ENCODE measurements around the gene TTC21A.

Gene TTC21A

DNA sequence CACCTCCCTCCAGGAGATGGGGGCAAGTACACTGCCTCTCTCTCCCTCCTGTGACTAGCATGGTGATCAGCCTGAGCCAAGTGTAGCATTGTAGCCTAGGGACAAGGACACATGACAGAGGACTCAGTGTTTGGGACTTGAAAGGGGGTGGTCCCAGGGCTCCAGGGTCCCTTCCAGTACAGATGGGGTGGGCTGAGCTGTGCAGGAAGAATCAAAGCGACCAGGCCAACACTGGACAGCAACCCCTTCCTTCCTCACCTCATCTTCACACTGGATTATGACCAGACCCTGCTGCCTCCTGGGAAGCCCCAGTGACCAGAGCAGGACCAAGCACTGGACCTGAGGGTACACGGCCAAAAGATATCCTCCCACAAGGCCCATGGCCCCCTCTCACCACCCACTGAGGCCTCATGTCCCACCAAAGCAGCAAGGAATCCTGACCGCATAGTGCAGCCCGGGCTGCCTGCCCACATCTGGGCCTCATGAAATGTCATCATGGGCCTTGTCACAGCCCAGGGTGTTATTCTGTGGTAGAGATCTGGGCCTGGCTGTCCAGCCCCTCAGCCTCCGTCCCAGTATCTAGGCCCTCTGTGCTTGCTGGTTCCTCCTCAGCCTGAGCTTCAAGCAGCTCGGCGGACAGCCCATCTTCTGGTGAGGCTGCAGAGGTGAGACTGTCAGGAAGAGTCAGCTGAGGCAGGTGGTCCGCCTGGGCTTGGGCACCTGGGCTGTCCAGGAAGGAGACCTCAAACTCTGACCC lies 9.6 kb upstream of the TTC21A start:
- DNase-seq (ENCODE audit: low read depth), result no peak

DNA sequence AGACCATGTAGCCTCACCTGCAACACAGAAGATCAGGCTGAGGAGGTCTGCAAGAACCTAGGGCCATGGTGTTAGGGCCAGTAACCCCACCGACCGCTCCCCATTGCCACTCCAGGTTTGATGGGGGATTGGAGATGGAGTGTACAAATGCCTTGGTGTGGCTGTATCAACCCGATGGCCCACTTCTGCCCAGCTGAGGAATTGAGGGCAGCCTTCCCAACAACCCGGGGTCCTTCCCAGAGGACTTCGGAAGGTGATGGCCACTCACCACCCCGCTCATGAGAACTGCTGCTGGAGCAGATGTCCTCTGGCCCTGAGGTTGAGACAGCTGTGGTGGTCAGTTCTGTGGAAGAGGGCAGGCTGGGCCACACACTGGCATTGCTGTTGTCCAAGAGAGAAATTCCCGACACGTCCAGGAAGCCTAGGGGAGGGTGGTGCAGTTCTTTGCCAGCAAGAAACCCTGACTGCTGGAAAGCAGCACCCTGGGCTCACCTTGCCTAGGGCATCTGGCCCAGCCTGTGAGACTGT lies 8.9 kb upstream of the TTC21A start:
- DNase-seq (ENCODE audit: low read depth), result no peak

DNA sequence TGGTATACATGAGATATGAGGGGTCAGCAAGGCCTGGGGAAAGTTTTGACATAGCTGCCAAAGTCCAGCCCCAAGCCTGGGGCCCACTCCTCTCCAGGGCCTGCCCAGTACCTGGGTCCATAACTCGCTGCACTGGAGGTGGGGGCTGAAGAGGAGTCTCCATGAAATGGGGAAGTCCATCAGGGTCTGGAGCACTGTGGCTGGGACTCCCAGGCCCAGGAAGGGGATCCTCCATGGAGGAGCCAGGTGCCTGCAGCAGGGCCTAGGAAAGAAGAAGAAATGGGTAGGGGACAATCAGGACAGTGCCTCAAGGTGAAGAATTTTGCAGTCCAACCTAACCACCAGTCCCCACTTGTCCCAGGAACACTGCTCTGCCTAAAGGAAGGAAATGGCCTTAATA lies 8.2 kb upstream of the TTC21A start:
- DNase-seq (ENCODE audit: low read depth), result no peak

DNA sequence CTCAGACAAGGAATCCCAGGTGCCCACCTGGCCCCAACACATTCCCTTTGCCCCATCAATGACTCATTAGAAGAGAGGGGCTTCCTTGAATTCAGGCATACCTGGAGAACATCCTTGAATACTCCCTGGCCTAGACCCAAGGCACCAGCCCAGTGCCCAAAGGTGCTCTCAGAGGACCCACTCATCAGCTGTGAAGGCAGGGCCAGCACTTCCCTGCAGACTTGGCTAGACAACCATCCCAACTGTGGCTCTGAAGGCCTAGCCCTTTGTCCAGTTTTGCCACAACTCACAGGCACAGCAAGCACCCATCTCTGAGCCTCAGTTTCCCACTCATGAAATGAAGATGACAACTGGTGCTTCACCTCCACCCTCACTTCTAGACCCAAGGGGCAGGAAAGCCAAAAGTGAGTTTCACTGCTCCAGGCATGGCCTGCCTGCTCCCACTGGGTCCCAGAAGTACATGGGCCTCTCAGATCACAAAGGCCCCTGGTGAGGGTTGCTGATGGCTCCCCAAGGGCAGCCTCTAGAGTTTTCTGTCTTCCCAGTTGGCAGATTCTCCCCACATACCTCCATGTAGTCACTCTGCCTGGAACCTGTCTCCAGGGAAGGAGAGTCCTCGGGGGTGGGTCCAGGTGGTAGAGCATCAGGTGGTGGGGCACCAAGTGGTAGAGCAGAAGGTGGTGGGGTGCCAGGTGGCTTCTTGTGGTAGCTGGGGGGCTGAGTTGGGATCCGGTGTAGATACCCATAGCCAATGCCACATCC lies 7.6 kb upstream of the TTC21A start:
- DNase-seq (ENCODE audit: low read depth), result no peak

DNA sequence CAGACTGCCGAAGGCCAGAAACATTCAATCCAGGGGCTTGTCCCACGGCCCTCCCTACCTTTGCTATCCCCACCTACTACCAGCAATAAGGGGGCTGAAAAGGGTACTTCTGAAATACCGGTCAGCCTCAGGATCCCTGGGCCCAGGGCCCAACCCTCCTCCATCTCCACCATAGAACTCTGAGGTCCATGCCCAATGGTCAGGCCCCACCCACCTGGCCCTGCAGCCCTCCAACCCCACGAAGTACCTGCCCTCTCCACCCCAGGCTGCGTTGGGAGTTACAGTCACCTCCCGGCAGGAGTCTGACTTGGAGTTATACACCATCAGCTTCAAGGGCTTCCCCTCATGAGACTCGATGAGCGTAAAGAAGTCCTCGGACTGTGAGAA lies 7.0 kb upstream of the TTC21A start:
- DNase-seq (ENCODE audit: low read depth), result no peak

DNA sequence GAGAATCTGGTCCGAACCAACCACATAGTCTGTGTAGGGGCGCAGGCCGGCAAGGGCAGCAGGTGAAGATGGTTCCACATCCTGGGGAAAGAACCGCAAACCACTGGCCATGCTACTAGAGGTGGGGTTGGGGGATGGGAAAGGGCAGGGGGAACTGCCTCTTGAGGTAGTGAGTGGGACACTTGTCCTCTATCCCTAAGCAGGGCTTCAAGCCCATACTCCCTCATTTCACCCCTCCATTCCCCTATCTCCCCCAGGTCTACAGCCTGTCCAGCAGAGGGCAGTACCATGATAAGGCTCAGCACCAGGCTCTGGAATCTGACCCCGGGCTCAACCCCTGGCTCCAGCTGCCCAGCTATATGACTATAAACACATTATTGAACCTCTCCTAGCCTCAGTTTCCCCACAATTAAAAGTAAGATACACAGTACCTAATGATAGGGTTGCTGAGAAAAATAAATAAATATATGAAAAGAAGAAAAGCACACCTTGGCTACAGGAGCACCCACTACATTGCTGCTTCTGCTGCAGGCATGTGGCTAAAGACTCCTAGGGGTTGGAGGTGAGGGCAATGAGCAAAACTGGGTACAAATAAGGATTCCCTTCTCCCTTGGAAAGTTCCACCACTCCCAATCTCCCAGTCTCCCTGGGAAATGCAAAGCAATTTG lies 6.3 kb upstream of the TTC21A start:
- no peak for DNase-seq (ENCODE audit: low read depth)

DNA sequence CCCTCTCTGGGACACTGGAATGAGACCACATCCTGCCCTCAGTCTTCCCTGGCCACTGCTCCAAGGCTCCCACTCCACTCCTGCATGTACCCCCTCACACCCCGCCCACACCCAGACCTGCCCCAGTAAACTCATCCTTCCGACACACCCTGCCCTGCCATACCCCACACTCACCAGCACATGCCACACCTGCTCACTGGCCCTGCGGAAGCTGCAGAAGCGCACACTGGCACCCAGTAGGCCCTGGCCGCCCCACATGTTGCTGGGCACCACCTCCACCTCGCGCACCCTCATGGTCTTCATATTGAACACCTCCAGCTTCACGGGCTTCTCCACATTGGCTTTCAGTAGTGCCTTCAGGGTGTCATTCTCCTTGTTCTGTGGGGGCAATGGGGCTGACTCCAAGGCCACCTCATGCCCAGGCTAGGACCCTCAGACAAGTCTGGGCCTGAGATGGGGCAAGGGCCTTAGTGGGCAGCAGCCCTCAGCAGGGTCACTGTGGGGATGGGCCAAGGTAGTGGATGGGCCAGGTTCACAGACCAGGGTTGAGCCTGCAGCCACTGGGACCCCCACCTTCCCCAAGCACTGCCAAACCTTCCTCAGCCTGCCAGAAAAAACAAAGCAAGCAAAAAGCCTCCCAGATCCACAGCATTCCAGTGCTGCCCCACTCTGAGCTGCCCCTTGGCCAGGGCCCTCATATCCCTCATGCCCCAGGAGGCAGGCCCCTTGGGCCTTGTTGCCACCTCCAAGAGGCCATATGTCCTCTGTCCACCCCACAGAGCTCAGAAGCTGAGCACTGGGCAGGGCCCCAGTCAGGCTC lies 4.8 kb upstream of the TTC21A start:
- DNase-seq (ENCODE audit: low read depth), result no peak

DNA sequence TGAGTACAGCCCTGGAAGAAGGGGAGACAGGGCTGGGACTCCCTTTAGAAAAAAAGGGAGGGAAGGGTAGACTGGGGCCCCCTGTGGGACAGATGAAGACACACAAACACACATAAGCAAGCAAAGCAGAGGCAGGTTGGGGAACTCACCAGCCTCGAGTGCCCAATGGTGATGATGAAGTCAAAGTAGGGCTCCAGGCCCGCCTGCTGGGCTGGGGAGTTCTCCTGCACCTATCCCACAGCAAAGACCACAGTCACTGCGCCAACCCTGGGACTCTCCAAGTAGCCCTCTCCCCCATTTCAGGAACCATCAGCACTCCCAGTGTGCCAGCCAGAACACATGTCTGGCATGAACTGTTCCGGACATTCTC lies 4.2 kb upstream of the TTC21A start:
- no peak for DNase-seq (ENCODE audit: low read depth)

DNA sequence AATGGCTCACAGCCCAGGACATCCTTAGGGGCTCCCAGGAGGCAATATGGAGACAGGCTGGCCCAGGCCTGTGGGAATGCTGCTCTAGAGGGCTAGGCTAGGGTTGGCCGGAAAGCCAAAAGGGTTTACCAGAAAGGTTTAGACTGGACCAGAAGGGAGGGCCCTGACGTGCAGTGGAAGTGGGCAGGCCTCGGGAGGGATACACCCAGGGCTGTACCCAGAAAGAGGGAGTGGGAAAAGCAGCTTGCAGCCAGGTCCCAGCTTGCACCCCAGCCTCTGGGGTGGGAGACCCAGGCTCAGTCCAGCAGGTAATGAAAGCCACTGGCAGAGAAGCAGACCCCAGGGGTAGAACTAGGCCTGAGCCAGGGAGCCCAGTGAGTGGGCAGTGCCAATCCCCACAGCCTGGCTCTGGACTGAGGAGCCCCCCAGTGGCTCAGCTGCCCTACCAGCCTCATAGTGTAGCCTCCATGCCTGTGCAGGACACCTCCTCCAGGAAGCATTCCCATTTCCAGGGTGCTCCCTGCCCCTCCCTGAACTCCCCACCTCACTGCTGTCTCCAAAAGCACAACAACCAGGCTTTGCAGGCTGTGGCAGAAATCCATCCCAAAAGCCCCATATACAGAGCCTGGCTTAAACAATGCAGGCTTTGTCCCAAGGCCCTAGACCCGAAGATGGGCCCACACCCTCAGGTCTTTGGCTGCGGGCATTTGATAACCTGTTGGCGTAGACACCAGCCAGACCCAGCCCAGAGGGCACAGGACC lies 3.5 kb upstream of the TTC21A start:
- DNase-seq (ENCODE audit: low read depth), result no peak

DNA sequence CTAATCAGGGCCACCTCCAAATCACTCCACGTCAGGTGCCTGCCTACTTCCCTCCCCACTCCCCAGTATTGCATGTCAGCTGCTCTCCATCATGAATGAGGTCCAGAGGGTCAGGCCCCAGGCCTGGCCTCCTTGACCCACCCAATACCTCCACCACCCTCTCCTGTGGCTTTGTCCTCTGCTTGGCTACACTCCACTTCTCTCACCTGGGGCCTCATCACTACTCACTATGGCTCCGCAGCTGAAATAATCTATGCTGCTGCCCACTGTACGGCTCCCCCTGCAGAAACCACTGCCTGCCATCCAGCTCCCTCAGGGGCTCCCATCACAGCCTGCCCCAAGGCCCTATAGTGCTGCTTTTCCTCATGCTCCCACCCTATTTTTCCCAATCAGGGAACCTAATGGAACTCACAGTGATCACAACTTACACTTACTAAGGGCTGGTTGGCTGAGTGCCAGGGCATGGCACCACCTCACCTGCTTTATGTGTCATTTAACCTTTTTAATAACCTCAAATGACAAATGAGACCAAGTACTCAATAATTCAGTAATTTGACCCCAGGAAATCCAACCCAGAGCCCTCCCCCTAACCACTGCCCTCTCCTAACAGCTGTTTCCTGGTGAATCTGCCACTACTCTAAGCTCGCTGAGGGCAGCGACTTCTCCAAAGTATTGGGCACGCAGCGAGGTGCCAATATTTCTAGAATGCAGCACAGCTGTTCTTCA lies 2.4 kb upstream of the TTC21A start:
- no peak for DNase-seq (ENCODE audit: low read depth)

DNA sequence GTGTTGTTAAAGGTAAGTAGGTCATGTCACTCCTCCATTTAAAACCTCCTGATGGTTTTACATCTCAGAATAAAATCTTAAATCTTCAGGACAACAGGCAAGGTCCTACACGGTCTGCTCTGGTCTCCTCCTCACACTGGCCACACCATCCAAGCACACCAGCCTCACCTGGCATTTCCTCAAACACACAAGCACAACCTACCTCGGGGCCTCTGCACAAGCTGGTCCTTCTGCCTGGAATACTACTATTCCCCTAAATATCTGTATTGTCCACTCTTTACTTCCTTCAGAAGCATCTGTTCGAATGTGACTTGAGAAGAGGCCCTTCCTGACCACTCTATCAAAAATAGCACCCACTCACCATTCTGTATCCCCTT lies 1.8 kb upstream of the TTC21A start:
- DNase-seq (ENCODE audit: low read depth), result no peak

DNA sequence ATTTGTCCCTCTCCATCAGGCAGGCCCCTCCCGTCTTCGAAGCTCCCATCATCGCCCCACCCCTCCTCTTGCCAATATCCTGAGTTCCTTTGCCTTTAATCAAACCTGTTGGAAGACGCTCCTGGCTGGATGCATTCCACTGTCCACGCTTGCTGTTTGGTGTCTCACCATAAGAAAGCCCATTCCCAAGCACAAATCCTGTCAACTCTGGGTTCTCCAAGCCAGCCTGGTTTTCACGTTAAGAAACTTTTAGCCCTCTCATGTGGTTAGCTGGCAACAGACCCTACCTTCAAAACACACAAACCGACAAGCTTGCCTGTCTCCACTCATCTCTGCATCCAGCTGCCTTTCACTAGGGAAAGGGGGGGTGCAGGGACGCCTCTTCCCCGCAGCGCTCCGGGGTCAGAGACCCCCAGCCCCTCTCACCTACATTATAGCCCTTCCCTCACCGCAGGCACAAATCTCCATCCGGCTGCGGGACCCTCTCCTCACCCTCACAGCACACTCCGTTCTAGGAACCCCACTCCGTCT lies 1.1 kb upstream of the TTC21A start:
- no peak for DNase-seq (ENCODE audit: low read depth)

DNA sequence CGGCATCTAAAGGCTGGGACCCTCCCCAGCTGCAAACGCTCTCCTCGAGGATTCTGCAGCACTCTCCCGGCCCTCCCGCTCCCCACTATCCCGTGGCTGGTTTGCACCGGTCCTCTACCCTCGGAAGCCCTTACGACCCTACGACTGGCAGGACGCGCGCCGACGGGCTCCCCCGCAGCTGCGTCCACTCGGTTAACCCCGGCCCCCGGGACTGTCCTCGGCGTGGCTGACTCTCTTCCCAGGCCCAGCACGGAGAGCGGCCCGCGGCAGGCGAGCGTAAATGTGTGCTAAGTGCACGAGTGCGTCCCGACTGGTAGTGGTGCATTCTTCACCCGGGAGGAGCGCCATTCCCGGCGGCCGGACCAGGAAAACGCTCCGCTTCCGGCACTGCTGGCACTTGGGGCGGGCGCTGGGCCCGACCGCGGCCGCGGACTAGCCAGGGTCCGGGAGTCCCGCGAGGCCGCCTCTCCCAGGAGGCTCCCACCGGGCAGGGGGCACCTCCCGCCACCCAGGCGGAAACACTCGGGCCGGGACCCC lies 561 bp upstream of the TTC21A start:
- DNase-seq (ENCODE audit: low read depth), result peak; percentile 26

DNA sequence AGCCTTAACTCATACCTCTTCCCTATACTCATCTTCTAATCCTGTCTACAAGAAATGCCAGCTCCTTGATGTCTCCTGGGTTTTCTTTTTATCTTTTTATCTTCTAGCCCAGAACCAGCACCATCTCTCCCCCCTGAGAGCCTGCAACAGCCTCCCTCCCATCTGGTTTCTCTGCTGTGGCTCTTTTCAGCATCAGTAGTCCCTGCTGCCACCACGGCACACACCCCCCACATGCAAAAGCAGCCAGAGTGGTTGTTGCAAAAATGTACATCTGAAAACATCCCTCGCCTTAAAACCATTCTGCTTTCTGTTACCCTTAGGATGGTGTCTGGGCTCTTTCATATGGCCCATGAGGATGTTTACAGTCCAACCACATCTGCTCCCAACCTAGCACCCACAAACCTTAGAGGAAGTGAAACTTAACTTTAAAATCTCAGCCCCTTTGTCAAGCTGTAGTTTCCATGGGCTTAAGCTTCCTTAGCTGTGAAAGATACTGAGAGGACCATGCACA lies 775 bp downstream of the TTC21A start:
- DNase-seq (ENCODE audit: low read depth), result no peak

DNA sequence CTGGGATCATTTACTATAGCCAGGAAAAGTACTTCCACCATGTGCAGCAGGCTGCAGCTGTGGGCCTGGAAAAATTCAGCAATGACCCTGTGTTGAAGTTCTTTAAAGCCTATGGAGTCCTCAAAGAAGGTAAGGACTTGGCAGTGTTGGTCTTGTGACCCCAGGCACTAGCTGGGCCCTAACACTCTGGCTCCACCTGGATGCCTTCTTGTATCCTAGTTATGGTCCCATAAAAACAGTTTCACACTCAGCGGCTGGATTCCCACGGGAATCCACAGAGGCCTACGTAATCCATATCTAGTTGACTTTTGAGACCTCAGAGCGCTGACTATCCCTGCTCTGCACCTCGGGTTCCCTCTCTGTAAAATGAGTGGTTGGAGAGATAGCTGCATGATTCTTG lies 1.6 kb downstream of the TTC21A start:
- DNase-seq (ENCODE audit: low read depth), result no peak

DNA sequence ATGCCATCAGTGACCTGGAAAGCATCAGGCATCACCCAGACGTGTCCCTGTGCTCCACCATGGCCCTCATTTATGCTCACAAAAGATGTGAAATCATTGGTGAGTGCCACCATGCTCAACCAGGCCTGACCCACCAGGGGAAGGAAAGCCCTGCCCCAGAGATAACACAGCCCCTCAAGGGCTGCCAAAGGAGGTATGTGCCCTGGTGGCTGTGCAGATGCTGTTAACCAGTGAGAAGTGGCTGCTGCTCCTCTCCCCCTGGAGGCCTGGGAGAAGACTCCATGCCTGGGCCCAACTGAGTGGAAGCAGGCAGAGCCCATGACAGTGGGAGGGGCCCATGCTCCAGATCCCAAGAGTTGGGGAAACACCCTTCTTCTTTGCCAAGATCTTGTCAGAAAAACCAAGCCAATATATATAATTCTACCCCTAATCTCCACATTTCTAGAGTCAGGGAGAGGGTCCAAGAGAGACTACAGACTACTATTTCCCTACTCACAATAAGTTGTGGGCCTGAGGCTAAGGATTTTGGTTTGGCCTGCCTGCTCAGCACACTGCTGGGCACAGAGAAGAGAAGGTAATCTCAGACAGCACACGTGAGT lies 2.7 kb downstream of the TTC21A start:
- DNase-seq (ENCODE audit: low read depth), result no peak

DNA sequence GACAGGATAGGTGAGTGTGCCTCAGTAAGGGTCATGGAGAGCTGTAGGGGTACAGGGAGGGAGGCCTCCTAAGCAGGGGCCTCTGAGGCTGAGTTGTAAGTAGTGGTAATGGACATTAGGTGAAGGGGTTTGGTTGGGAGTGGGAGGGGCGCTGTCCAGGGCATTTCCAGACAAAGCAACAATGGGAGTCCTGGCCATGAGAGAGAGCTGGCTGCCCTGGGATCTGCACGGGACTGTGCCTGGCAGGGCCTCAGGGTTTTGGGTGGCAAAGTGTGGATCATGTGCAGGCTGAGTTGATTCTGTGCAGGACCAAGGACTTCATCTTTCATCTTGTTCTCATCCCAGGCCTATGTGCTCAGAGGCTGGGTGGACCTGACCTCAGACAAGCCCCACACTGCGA lies 4.6 kb downstream of the TTC21A start:
- no peak for DNase-seq (ENCODE audit: low read depth)

DNA sequence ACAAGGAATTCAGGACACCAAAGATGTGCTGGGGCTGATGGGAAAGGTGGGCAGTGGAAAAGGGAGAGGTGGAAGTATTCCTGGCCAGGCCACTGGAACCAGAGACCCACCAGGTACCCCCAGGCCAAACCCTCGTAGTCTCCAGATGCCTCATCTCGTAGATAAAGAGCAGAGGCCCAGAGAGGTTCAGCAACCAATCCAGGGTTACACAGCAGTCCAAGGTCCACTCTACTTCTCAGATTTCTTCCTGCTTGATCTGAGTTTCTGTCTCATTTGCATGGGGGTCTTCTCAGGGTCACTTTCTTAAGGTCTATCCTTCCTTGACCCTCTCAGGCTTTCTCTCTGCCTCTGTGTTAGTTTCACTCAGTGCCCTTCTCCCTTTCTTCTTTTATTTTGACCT lies 5.1 kb downstream of the TTC21A start:
- DNase-seq (ENCODE audit: low read depth), result no peak

DNA sequence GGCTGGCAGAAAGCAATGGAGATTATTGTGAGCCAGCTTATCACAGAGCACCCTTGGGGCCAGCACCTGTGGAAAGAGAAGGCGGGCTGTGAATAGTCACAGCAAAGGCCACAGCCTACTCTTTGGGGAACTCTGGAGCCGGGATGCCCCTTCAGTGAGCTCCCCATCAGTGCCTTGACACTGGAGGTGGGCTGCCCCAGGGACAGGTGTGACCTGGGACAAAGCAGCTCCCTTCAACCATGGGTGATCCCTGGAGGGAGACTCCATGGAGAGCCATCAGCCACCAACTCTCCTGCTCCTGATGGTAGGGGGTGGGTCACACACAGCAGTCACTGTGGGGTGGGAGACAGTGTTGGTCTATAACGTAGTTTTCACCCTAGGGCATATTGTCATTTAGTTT lies 5.8 kb downstream of the TTC21A start:
- no peak for DNase-seq (ENCODE audit: low read depth)

DNA sequence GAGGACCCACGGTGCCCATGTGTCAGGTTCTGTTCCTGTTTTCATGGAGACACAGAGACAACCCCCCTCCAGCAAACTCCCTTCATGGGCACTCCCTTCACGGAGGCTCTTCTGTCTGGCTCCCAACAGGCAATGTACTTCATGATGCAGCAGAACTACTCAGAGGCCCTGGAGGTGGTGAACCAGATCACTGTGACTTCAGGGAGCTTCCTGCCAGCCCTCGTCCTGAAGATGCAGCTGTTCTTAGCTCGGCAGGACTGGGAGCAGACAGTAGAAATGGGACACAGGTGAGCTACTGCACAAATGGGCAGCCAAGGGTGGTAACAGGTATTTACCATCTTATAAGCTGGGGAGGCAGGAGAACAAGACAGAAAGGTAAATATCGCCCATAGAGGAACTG lies 7.0 kb downstream of the TTC21A start:
- DNase-seq (ENCODE audit: low read depth), result no peak
